Heart left ventricle (tissue), 16 donors: ENCODE data around the gene ERGIC1. TPM values are rescaled to one million over a fixed set of nuclear protein-coding genes. Genes with fewer than 3 reads are reported as not detected.
A peak's percentile ranks its signal among the peaks of the same experiment; 100 is the strongest.

ENCODE experiments used
- ATAC-seq, 4 donors: fragments of 200-7000 bp; cut with Tn5 transposase; one replicate each; pipeline ENCODE4 v1.9.1; 2020 to 2022; ENCODE audit warnings: moderate library complexity in 4 of 4, mild to moderate bottlenecking in 3 of 4, moderate number of reproducible peaks in 1 of 4
- DNase-seq, 5 donors: peaks; one replicate each; pipeline ENCODE4 v3.0.0-alpha.2; 2020
- H3K27ac ChIP-seq, 12 donors: fragments of 200-600 bp; sonication (generic) in 4 of 12; one replicate each; pipeline versions ENCODE4 v1.5.0 to v1.8.0; 2016 to 2022; ENCODE audit warnings: mild to moderate bottlenecking in 2 of 12
- H3K27me3 ChIP-seq, 9 donors: fragments of 200-600 bp; sonication (generic) in 2 of 9; one replicate each; pipeline versions ENCODE4 v1.5.1 to v1.8.0; 2016 to 2022; ENCODE audit warnings: mild to moderate bottlenecking in 3 of 9
- H3K36me3 ChIP-seq, 9 donors: fragments of 200-600 bp; sonication (generic) in 2 of 9; one replicate each; pipeline versions ENCODE4 v1.5.0 to v1.8.0; 2018 to 2022; ENCODE audit warnings: mild to moderate bottlenecking in 2 of 9
- H3K4me1 ChIP-seq, 12 donors: fragments of 200-600 bp; sonication (generic) in 4 of 12; one replicate each; pipeline versions ENCODE4 v1.5.0 to v1.8.0; 2016 to 2022; ENCODE audit warnings: mild to moderate bottlenecking in 3 of 12
- H3K4me3 ChIP-seq, 12 donors: fragments of 200-600 bp; sonication (generic) in 4 of 12; one replicate each; pipeline versions ENCODE4 v1.5.0 to v1.8.0; 2017 to 2022; ENCODE audit warnings: mild to moderate bottlenecking in 9 of 12, moderate library complexity in 4 of 12
- H3K9me3 ChIP-seq, 12 donors: fragments of 200-600 bp; sonication (generic) in 4 of 12; one replicate each; pipeline versions ENCODE4 v1.5.0 to v1.8.0; 2016 to 2022; ENCODE audit warnings: mild to moderate bottlenecking in 1 of 12
- POLR2A ChIP-seq, 2 donors: fragments of 450-650 bp; IDR thresholded peaks; one replicate each; pipeline ENCODE4 v1.6.1; 2017; ENCODE audit warnings: antibody characterized with exemption in 2 of 2, mild to moderate bottlenecking in 2 of 2, moderate library complexity in 2 of 2
- WGBS, 4 donors: extraction: QIAGEN DNeasy Blood & Tissue Kit in 2 of 4; methylation state at CpG; one replicate each; pipeline versions ENCODE4 v1.1.5 to v1.1.7; 2013 to 2018; 5-methylcytosine and 5-hydroxymethylcytosine counted together
- intact Hi-C, 10 donors: fragments of 100-400 bp; cut with DNase I; formaldehyde crosslinking; loops; one replicate each; pipeline versions ENCODE4 v1.11.1 to v1.14.2; 2022
- polyA plus RNA-seq, 2 donors: library from polyadenylated mRNA; stranded (reverse); fragments of 200-250 nt; gene quantifications; one replicate each; pipeline ENCODE4 v1.2.3, GENCODE V29; 2013
- total RNA-seq, 9 donors: library from RNA; depleted of rRNA in 2 of 9; stranded (reverse); fragments of >200 nt in 2 of 9; fragmentation: NEBNext Ultra II Directional in 3 of 9; extraction: Animal tissue kit (Norgen Biotek cat#: 25700) in 3 of 9; gene quantifications; one replicate each; pipeline versions ENCODE4 v1.1.0 to v1.2.4, GENCODE V29; 2016 to 2023
- TF ChIP-seq, protein P1 (sequence below), 12 donors: fragments of 200-600 bp; sonication (generic) in 4 of 12; IDR thresholded peaks; one replicate each; pipeline versions ENCODE4 v1.5.0 to v1.8.0; 2018 to 2022; ENCODE audit warnings: antibody characterized with exemption in 12 of 12, mild to moderate bottlenecking in 5 of 12
- donor health status: ischemic (EF 13 %, LVEDD 7.1; RV severe dilation, severe dysfunction).
- donor health status: healthy with polysubstance abuse.
- donor health status: DM: no; HTN: yes; CAD: no.
- donor health status: DM: no; HTN: no; CAD: no.
- donor health status: ischemic (EF 25% LVEDD 6.9; RV normal size, moderate dysfunction).
- donor health status: ischemic (EF 25% LVEDD 5.7; RV mildly dilated, moderate dysfunction).
- donor health status: healthy.
- donor health status: DM: yes; HTN: yes; CAD: no.
- donor health status: ischemic (EF 35%, LVEDD 5.7; RV mildly dilated, moderate dysfunction).
- donor health status: nonischemic (EF 11% LVEDD 7.7; RV severe dilation, severe dysfunction).
- donor health status: DM: yes; HTN: yes; CAD: no.
- donor health status: PGD.
- donor health status: ischemic (EF 29% LVEDD 5.4; RV normal size, mild dysfunction).
- donor health status: nonischemic (EF 23%, LVEDD 6.1; RV moderate dilation, normal function).

The ERGIC1 gene
- total and polyA plus RNA-seq, 11 donors: 66.6 to 115 (median 84.9) TPM

- no peak overlapping the region for H3K4me3 ChIP-seq
- peaks cover 0 to 55% (median 40%) of the 10 kb centered on the region in 9 donors for H3K36me3 ChIP-seq
- peak in 1 of 5 donors; percentile 17 for DNase-seq
- ATAC-seq: no peak
- 93 to 96% (median 95%) methylated on average over 5 of the region's 5 CpGs for WGBS, 4 donors
- H3K27ac ChIP-seq: no peak overlapping the region
- H3K27me3 ChIP-seq: no peaks in the 10 kb centered on the region
- TF ChIP-seq, protein P1, sequence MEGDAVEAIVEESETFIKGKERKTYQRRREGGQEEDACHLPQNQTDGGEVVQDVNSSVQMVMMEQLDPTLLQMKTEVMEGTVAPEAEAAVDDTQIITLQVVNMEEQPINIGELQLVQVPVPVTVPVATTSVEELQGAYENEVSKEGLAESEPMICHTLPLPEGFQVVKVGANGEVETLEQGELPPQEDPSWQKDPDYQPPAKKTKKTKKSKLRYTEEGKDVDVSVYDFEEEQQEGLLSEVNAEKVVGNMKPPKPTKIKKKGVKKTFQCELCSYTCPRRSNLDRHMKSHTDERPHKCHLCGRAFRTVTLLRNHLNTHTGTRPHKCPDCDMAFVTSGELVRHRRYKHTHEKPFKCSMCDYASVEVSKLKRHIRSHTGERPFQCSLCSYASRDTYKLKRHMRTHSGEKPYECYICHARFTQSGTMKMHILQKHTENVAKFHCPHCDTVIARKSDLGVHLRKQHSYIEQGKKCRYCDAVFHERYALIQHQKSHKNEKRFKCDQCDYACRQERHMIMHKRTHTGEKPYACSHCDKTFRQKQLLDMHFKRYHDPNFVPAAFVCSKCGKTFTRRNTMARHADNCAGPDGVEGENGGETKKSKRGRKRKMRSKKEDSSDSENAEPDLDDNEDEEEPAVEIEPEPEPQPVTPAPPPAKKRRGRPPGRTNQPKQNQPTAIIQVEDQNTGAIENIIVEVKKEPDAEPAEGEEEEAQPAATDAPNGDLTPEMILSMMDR (IDR thresholded peaks at IDR 0.05): no peak
- TF ChIP-seq POLR2A (IDR thresholded peaks at IDR 0.05): no peak
- intact Hi-C loops: loop anchor here in 4 of 10 donors (5.0 to 10.0 kb wide), 3 partner anchors 459 to 472 kb away; no protein-coding TSS in a partner anchor
- no peaks in the 10 kb centered on the region for H3K9me3 ChIP-seq
- peaks cover 0 to 26% (median 12%) of the 10 kb centered on the region in 12 donors for H3K4me1 ChIP-seq
Observed at GRCh38 chr5:172936401-172936800, 102.3 kb downstream of the ERGIC1 start.

GRCh38 chr5:172939071-172939470 is 105.0 kb downstream of the ERGIC1 start:
- DNase-seq: peak in 2 of 5 donors; percentile 39 to 44
- Histone ChIP-seq H3K4me1 (peaks cover 0 to 15% (median 0%) of the 10 kb centered on the region in 12 donors), H3K4me3 (no peak overlapping the region), H3K27ac (peak overlapping the region in 2 of 12 donors; percentile 7 to 20), H3K27me3 (no peaks in the 10 kb centered on the region), H3K9me3 (no peaks in the 10 kb centered on the region), H3K36me3 (peaks cover 0 to 56% (median 35%) of the 10 kb centered on the region in 9 donors)
- WGBS, 4 donors: 77 to 84% (median 79%) methylated on average over 9 to 10 of the region's 10 CpGs
- intact Hi-C loops: loop anchor here in 4 of 10 donors (5.0 to 10.0 kb wide), 3 partner anchors 462 to 474 kb away; no protein-coding TSS in a partner anchor
- peak in 3 of 4 donors; percentile 33 to 49 (median 40) for ATAC-seq
- TF ChIP-seq POLR2A (IDR thresholded peaks at IDR 0.05): no peak
- TF ChIP-seq, protein P1 (IDR thresholded peaks at IDR 0.05): peak in 8 of 12 donors; percentile 7 to 41 (median 29)

DNA sequence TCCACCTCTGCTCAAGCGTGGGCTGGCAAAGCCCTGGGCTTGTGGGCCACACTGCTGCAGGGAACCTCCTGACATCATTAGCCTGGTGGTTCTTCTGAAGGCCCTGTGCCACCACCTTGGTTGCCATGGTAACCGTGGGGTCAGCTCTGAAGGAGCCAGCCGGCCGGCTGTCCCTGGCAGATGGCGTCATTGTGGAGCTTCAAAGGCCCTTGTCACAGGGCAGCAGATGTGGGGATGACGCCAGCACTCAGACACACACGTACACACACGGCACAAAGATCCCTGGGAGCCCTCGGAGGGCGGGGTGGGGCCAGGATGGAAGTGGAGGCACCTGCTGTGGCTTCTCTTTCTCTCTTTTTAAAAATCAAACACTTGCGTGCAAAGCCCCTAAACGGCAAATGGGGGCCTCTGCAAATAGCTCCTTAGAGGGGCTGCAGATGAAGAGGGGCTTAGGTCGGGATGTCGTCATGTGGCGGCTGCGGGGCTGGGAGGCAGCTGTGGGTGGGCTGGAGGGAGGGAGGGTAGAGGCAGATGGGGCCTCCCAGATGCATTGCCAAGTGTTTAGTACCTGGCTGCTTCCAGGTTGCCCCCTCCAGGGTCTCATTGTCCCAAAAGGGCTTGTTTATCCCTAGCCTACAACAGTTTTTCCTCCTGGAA is 105.7 kb downstream of the ERGIC1 start:
- TF ChIP-seq POLR2A (IDR thresholded peaks at IDR 0.05): no peak
- H3K9me3 ChIP-seq: no peaks in the 10 kb centered on the region
- no peak overlapping the region for H3K4me3 ChIP-seq
- peaks cover 0 to 53% (median 35%) of the 10 kb centered on the region in 9 donors for H3K36me3 ChIP-seq
- intact Hi-C loops: loop anchor here in 7 of 10 donors (5.0 to 10.0 kb wide), 3 partner anchors 462 to 475 kb away; no protein-coding TSS in a partner anchor
- H3K4me1 ChIP-seq: peaks cover 0 to 15% (median 0%) of the 10 kb centered on the region in 12 donors
- WGBS, 4 donors: 56 to 78% (median 68%) methylated on average over 8 to 16 of the region's 16 CpGs
- DNase-seq (peak in 2 of 5 donors; percentile 35 to 37), ATAC-seq (peak in 3 of 4 donors; percentile 17 to 44 (median 43))
- peak overlapping the region in 3 of 12 donors; percentile 12 to 52 (median 20) for H3K27ac ChIP-seq
- no peaks in the 10 kb centered on the region for H3K27me3 ChIP-seq

- Histone ChIP-seq H3K36me3 (peaks cover 0 to 50% (median 32%) of the 10 kb centered on the region in 9 donors), H3K4me3 (no peak overlapping the region), H3K27me3 (no peaks in the 10 kb centered on the region), H3K9me3 (no peaks in the 10 kb centered on the region), H3K27ac (peak overlapping the region in 2 of 12 donors; percentile 12 to 52), H3K4me1 (peaks cover 0 to 15% (median 0%) of the 10 kb centered on the region in 12 donors)
- WGBS, 4 donors: 60 to 70% (median 68%) methylated on average over 14 to 15 of the region's 15 CpGs
- TF ChIP-seq, protein P1 (IDR thresholded peaks at IDR 0.05): no peak
- TF ChIP-seq POLR2A (IDR thresholded peaks at IDR 0.05): no peak
- ATAC-seq (peak; percentile 24 to 54 (median 37)), DNase-seq (peak in 1 of 5 donors; percentile 34)
- intact Hi-C loops: loop anchor here in 3 of 10 donors (10.0 kb wide), 2 partner anchors 466 to 476 kb away; no protein-coding TSS in a partner anchor
Observed at GRCh38 chr5:172940268-172941066, 106.4 kb downstream of the ERGIC1 start.
